T-helper 9 cell (primary cell): ENCODE data around the gene PLA2G4D.
A peak's percentile ranks its signal among the peaks of the same experiment; 100 is the strongest.

Source experiments
- DNase-seq: peaks from one replicate; pipeline ENCODE4 v3.0.0-alpha.2; 2020

The PLA2G4D gene

DNA sequence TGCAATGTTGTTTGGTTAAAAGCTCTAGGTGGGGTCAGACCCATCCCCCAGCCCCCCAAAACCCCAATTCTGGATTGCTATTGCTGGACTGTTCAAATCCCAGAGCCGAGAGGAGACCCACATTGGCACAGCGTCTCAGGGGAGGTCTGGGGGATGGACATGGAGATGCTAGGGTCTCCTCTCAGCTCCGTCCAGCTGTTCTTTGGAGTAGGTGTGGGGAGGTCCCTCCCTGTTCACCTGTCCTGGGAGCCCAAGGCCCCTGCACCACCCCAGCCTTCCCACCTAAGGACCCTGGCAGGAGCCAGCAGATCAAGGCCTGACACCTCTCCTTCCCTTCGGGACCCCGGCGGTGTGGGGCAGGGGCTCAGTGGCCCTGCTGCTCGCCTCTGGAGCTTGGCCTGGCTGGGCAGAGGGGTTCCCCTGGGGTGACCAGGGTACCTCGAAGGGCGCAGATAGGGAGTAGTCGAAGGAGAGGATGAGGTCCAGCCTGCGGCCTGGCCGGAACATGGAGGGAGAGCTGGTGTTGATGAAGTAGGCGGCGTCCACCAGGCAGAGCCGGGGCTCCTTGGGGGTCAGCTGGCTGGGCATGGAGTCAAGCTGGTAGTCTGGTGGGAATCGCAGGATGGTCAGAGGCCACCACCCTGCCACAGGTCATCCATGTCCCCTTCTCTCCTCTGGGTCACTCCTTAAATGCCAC is 23.9 kb downstream of the PLA2G4D start:
- no peak for DNase-seq

DNA sequence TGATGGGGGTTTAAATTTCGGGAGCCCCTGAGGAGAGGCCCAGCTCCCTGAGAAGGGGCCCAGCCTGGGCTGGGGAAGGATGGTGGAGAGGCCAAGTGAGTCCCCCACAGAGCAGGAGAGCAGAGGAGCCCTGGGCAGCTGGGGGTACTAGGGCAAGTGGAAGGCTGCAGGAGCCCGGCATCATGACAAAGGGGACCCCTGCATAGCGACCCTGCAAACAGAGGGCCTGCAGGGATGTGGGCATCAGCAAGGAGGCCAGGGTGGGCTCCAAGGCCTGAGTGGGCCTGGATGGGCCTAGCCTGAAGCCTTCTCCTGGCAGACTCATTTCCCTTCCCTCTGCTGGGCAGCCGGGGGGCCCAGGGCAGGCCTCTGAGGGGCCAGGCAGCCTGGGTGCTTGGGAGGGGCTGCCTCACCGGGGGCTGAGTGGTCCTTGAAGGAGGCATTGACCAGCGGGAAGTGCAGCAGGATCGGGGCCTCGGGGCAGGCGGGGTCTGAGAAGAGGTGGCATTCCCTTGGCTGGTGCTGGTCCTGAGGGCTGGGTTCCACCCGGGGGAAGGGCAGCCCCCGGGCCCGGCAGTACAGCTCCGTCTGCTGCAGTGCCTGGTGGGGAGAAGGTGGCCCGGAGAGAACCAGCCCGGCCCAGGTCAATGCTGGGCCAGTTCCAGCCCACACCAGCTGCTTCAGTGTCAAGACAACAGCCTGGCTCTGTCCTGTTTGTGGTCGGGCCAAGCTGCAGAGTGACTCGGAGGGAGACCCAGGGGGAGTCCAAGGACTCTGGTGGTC is 24.7 kb downstream of the PLA2G4D start:
- DNase-seq = no peak

DNA sequence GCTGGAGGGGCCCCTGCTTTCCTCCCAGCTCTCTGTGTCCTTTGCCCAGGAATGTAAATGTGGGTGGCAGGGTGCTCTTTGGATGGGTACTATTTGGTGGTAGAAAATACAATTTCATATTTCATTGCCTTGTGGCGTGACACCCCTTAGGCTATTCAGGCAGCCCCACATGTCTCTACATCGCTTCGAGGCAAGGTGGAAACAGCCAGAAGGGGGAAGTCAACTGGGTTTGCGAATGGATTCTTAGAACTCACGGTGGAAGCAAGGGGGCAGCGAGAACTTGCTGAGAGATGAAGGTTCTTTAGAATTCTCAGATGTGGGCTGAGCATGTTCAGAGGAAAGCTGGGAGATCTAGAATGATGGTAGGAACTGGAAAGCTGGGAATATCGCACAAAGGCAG is 25.3 kb downstream of the PLA2G4D start:
- no peak for DNase-seq

DNA sequence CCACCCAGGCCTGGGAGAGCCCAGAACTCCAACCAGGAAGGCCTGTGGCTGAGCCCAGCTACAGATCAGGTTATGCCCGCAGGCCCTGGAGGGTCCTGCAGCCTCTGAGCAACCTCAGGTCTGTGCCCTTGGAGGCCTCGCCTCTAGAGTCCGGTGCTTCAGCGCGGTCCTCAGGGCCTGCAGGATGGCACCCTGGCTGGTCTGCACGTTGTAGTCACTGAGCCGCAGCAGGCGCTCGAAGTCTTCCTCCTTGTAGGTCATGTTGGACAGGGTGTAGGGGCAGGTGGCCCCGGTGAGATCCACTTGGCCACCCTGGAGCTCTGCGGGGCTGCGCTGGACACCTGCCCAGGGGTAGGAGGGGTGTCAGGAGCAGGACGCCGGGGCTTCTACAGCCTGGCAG is 25.8 kb downstream of the PLA2G4D start:
- DNase-seq = no peak

DNA sequence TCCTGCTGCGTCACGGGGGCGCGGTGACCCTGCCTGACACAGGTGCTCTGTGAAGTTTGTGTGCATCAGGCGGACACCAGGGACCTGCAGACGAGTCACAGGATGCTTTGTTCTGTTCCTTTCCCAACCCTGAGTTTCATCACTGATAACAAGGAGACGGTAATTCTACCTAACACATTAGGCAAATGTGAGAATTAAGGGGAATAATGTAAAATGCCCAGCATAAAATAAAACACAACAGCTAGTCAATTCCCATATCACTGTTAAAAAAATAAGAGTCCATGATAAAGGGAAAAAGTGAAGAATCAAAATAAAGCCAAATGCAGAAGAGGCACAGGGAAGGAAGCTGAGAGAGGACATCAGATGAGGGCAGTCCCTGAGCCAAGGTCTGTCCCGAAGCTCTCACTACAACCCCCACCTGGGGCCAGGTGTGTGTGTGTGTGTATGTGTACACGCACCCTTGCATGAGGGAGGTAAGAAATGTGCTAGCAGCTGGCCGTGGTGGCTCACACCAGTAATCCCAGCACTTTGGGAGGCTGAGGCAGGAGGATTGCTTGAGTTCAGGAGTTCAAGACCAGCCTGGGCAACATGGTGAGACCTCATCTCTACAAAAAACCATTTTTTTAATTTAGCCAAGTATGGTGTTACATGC is 27.5 kb downstream of the PLA2G4D start:
- DNase-seq = no peak

DNA sequence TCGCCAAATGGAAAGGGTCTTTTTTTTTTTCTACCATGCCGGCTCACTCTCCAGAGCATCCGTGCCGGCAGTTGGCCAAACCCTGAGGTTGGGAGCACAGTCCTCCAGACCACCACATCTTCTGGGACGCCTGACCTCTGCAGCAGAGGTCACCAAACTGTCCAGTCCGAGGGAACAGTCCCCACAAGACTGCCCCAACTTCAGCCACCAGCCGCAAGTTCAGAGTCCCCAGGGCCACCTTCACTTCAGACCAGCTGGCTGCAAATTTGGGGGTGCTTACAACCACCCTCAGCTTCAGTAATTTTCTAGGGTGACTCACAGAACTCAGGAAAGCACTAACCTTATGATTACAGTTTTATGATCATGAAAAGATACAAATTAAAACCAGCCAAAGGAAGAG is 28.9 kb downstream of the PLA2G4D start:
- DNase-seq = no peak

DNA sequence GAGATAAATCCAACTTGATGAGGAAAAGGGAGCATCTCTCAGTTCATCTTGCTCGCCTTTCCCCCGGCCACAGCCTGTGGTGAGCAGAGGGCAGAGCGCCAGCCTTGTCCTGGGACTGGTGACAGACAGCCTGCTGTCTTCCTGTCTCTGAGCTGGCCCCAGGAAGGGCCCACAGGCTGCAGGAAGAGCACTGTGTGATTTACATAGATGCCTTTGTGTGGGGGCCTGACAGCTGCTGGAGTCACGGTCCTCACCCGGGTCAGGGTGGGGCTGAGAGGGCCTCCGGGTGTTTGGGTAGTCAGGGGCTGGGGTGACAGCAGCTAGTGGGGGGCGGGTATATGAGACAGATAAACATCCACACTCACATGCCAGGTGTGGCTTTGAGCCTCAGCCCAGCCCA is 29.3 kb downstream of the PLA2G4D start:
- no peak for DNase-seq

DNA sequence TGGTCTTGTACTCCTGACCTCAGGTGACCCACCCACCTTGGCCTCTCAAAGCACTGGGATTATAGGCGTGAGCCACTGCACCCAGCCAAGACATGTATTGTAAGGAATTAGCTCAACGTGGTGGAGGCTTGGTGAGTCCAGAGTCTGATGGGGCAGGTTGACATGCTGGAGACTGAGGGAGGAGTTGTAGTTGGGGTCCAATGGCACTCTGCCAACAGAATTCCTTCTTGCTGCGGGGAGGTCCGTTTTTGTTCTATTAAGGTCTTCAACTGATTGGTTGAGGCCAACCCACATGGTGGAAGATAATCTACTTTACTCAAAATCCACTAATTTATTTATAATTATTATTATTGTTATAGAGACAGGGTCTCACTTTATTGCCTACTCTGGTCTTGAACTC is 30.1 kb downstream of the PLA2G4D start:
- no peak for DNase-seq

DNA sequence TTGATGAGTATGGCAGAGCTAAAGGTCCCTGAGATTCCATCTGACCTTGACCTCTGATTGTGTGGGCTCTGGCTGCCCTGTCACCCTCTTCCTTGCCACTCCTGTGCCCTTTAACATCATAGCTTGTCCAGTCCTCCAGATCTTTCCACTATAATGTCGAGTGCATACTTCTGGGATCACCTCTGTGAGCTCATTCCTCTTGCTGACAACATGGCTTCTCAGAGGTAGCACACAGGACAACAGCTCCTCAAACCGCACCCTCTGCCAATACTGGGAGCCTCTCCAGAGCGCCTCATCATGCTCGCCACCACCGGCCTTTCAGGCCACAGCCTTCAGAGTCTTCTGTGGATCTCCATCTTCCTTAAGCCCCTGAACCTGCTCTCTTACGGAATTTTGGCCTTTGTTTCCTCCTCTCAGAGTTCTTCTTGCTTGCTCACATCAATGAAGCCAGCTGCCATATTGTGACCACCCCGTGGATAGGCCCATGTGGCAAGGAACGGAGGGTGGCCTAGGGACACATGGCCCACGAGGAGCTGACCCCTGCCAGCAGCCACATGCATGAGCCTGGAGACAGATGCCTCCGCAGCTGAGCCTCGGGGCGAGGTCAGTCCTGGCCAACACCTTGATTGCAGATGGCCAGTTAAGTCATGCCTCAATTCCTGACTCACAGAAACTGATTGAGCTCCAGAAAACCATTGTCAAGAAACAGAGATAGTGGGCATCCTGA is 31.1 kb downstream of the PLA2G4D start:
- DNase-seq = no peak

DNA sequence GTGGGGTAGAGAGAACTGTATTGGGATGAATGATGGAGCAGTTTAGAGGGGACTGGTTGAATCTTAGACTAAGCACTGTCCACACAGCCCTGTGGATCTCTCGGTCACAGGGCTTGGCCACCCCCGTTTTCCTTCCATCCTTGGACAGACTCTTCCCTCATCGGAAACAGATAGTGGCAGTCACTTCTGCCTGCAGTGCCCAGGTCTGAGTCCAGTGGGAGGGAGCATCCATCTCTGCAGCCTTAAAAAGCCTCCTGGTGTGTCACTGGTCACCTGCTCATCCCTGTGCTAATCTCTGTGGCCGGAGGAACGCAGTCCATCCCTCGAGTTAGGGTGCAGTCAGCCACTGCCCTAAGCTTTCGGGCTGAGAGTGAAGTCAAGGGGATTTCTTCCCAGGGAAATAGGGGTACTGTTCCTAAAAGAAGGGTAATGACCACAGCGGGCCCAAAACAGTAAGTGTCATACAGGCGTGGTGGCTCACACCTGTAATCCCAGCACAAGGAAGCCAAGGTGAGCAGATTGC is 32.0 kb downstream of the PLA2G4D start:
- DNase-seq = no peak

DNA sequence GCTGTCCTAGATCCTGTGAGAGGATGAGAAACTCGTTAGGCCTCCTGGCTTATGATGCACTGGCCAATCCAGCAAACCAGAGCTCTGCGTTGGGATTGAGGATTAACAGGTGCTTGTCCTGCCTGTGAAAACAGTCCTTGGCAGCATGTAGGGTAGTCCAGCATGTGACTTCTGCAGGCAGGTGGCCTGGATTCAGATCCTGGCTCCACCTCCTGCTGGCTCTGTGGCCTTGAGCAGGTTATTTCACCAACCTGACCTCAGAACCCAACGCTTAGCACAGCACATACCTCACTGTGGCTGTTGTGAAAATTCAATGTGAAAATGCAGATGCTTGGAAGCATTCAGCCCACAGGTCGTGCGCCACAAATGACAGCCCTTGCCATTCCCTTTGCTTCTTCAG is 33.6 kb downstream of the PLA2G4D start:
- no peak for DNase-seq

DNA sequence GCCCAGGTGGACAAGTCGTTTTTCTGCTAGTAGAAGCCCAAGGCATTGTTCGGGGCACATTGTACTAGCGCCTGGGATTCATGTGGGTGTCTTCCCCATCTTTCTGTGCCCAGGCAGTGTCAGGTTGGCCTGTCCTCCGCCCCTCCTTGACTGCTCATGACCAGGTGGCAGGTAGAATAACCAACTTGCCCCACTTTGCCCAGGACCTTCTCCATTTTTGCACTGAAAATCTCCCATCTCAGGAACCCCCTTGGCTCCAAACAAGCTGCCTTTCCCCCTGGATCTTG is 33.9 kb downstream of the PLA2G4D start:
- DNase-seq = no peak

DNA sequence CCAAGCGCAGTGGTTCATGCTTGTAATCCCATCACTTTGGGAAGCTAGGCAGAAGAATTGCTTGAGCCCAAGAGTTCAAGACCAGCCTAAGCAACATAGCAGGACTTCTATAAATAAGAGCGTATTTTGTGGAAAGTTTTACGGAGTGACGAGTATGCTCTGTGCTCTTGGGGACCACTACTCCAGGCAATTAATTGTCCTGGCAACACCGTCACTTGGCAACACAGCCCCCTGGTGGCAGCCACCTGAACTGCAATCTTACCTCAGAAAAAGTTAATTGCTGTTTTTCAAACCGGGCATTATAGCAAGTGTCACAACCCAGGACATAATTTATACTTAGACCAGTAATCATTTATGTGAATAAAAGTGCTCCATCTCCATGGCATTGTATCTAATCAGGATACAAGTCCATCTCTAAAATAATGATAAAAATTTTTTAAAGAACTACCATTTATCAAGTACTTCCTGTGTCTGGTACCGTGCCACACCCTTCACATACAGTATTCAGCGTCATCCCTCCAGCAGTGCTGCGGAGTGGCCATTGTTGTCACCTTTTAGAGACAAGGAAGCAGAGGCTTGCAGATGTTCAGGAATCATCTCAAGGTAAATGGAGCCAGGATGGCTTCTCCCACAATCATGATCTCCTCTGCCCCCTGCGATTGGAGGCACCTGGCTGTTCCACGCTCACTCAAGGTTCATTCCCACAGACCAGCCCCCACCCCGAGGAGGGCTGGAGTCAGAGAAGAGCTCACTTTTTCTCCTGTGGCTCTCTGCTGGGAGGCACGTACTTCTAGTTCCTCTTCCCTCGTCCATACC is 34.5 kb downstream of the PLA2G4D start:
- peak; percentile 73 for DNase-seq

DNA sequence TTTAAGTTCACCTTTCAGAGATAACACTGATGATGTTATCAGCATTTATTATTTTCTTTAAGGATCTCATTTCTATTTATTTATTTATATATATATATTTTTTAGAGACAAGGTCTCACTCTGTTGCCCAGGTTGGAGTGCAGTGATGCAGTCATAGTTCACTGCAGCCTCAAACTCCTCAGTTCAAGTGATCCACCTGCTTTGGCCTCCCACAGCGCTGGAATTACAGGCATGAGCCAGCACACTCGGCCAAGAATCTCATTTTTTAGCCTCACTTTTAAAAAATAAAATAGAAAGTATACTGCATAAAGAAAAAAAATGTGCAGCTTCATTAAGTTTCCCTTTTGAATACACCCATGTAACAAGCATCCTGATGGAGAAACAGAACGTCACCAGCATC is 35.6 kb downstream of the PLA2G4D start:
- DNase-seq = no peak

DNA sequence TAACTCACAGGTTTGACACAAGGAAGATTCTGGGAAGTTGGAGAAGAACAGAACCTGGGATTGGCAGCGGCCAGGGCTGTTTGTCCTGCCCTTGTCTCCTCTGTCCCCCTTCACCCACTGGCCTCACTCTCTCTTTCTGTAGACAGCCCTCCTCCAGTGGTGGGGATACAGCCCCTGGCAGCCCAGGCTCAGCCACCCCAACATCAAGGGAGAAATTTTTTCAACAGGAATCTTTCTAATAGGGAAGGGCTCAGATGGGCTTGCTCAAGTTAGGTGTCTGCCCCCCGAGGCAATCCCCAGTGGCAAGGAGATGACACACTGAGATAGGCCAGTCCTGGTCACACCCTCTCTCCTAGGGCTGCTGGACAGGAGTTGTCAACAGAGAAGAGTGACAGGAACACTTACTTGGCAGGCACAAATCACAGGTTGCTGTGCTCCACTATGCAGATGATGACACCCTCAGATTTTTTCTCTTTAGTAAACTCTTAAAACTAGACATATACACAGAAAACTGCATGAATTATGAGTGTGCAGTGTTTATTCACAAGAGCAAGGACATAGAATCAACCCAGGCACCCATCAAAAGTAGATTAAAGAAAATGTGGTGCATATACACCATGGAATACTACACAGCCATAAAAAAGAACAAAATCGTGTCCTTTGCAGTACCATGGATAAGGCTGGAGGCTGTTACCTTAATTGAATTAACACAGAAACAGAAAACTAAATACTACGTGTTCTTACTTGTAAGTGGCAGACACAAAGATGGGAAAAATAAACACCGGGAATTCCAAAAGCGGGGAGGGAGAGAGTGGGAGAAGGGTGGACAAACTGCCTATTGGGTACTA is 36.3 kb downstream of the PLA2G4D start:
- no peak for DNase-seq

DNA sequence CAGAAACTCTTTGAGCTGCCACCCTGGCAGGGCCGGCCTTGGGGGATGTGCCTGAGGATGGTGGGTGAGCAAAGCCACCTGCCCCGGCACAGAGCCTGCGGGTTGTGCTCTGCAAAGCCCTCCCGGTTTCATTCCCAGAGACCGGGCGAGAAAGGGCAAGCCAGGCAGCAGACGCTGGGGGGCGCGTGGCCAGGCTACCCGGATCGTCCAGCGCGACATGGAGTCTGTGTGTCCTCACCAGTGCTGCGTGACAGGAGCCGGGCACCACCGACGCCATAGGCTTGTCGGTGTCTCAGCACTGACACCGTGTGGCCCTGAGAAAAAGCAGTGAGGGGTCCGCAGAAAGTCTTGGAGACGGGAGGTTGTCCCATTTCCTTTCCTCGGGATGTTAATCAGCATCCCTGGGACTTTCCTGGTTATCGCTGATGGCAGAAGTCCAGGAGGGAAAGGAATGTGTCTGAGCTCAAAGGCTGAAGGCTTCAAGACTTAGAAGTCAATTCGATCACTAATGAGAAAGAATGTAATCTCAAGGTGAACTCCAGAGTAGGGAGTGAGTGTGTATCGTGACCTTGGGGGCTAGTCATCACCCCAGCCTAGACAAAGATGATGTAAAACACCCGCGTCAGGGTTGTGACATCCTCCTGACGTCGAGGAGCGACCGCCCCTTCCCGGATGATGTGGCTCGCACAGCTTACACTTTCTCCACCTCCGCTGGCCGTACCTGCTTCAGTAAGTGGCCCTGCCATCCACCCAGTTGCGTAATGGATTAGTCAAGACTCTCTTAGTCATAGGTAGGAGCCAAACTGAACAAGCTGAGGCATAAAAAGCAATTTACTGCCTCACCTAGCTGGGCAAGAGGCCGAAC is 37.2 kb downstream of the PLA2G4D start:
- DNase-seq = peak; percentile 41

DNA sequence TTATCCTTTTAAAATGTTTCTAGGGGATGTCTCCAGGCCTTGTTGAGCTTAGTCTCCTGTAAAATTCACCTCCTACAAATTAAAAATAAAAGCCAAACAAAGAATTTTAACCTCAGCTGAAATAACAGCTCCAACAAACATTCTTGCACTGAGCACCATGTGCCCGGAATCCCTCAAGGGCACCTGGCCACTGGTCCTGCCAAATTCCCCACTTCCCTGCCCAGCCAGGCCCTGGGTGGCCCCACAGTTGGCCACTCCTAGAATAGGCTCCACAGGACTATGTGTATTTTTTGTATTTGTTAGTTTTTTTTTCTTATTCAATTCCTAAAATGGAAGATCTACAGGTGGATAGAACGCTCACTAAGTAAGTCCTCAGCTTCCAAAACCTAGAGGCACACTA is 40.4 kb downstream of the PLA2G4D start:
- DNase-seq = no peak

DNA sequence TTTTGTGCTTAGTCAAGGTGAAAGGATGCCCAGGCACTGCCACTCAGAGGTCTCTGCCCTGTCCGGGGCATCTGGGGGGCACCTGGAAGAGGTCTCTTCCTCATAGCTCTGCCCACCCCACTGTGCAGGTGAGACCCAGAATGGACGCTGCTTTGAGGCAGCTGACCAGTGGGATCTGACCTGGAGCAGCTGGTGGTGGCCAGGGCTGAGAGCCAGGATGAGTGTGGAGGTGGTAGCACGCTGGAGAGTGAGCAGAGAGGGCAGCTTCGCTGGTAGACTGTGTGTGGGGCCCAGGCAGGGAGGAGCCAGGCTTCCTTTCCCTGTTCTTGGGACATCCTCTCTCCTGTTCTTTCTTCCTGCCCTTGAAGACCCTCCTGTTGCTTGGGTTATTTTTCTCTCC is 41.4 kb downstream of the PLA2G4D start:
- DNase-seq = no peak

DNA sequence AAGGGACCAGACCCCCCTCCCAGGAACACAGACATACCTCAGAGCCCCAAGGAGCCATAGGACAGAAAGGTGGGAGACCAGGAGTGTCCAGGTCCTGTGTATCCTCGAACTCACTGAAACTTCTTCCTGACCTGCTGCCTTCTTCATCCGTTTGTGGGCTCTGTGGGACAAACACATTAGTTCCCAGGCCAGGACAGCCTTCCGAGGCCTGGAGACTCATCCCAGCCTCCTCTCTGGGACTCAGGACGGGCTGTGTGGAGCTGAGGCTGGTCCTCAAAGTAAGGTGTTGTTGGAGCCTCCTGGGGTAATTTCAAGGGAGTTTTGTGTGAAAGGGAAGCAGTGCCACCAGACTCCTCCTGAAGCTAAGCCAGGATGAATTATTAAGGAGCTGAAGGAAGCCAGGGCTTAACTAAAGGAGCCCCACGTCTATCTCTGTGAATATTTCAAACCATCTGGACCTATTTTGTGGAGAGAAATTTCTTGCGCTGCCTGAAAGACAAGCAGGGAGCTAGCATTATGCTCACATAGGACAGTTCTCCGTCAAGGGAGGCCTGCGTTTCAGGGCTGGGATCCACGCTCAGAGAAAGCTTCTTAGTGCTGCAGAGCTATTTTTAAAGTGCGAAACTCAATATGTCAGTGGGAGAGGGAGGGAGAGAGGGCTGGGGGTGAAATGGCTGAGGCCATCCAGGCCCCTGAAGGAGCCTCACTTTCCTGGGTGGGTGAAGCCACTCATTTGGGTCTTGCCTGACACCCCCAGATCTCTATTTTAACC is 43.7 kb downstream of the PLA2G4D start:
- no peak for DNase-seq

DNA sequence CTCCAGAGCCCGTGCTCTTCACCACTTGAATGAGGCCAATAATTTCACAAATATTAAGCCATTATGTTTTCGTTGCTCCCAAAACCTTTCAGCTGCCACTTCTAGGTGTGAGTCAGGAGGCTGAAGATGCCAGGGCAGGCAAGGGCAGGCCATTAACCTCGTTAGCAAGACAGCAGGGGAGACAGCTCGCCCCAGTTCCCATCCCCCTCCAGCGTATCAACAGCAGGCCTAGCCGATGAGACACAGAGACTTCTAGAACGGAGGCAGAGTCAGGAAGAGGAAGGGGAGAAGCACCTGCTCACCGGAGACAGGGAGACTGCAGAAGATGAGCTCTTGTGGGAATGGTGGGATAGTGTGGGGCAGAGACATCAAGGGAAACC is 45.6 kb downstream of the PLA2G4D start:
- DNase-seq = no peak
